SU-DHL-6 (cell line): ENCODE data around the gene IL36A.

Experiments used
- H2AFZ ChIP-seq: fragments of 200-600 bp; sonication (generic); 2 replicates; pipeline ENCODE4 v1.6.1; 2014; ENCODE audit warnings: low read depth, mild to moderate bottlenecking, moderate library complexity, mixed read lengths, antibody characterized with exemption, low read length; ENCODE audit not compliant: severe bottlenecking
- H3F3A ChIP-seq: fragments of 200-600 bp; shearing (Covaris generic); 2 replicates; pipeline ENCODE4 v1.6.0; 2016; ENCODE audit warnings: antibody characterized with exemption, mild to moderate bottlenecking; ENCODE audit not compliant: insufficient read depth
- H3K27ac ChIP-seq: fragments of 200-600 bp; sonication (generic); 2 replicates; pipeline ENCODE4 v1.5.1; 2016; ENCODE audit warnings: low read depth, mild to moderate bottlenecking, low read length, moderate library complexity, mixed read lengths
- H3K27me3 ChIP-seq: fragments of 200-600 bp; sonication (generic), shearing (Covaris generic); 2 replicates; pipeline ENCODE4 v1.6.0; 2014; ENCODE audit warnings: mild to moderate bottlenecking, low read length
- H3K36me3 ChIP-seq: fragments of 200-600 bp; sonication (generic); 2 replicates; pipeline ENCODE4 v1.6.1; 2014; ENCODE audit warnings: mild to moderate bottlenecking, low read length, mixed read lengths
- H3K4me2 ChIP-seq: fragments of 300-600, 200-600 bp; shearing (Covaris generic), sonication (generic); 2 replicates; pipeline ENCODE4 v1.6.0; 2014; ENCODE audit warnings: low read length, low read depth, mild to moderate bottlenecking; ENCODE audit not compliant: poor library complexity, severe bottlenecking
- H3K4me3 ChIP-seq: fragments of 200-600 bp; sonication (generic); 2 replicates; pipeline ENCODE4 v1.5.1; 2014; ENCODE audit warnings: antibody characterized with exemption, low read length, mild to moderate bottlenecking, mixed read lengths; ENCODE audit not compliant: insufficient read depth, poor library complexity, severe bottlenecking
- H3K79me2 ChIP-seq: fragments of 200-600 bp; sonication (generic); 2 replicates; pipeline ENCODE4 v1.6.1; 2014; ENCODE audit warnings: mild to moderate bottlenecking, low read length, moderate library complexity; ENCODE audit not compliant: insufficient read depth
- H3K9ac ChIP-seq: fragments of 200-600 bp; sonication (generic); 2 replicates; pipeline ENCODE4 v1.7.0; 2014; ENCODE audit warnings: mild to moderate bottlenecking, low read length
- H3K9me2 ChIP-seq: fragments of 200-600 bp; sonication (generic); replicated peaks from 2 replicates; pipeline ENCODE4 v1.6.1; 2014; ENCODE audit warnings: low read length; ENCODE audit not compliant: insufficient read depth
- H3K9me3 ChIP-seq: fragments of 200-600 bp; sonication (generic); 2 replicates; pipeline ENCODE4 v1.6.1; 2014; ENCODE audit warnings: low read length, mixed read lengths; ENCODE audit not compliant: insufficient read depth
- H4K20me1 ChIP-seq: fragments of 200-600 bp; sonication (generic); 2 replicates; pipeline ENCODE4 v1.6.1; 2014; ENCODE audit warnings: low read depth, mild to moderate bottlenecking, antibody characterized with exemption, low read length, moderate library complexity, mixed read lengths
- CTCF ChIP-seq: fragments of 200-600 bp; sonication (generic); IDR thresholded peaks from one replicate; pipeline ENCODE4 v1.5.1; 2017; ENCODE audit warnings: antibody characterized with exemption, mild to moderate bottlenecking, low read length, moderate library complexity; ENCODE audit not compliant: insufficient read depth, poor library complexity, severe bottlenecking
- EZH2phosphoT487 ChIP-seq: fragments of 200-600 bp; sonication (generic), shearing (Covaris generic); conservative IDR thresholded peaks from 2 replicates; pipeline ENCODE4 v1.6.1; 2018; ENCODE audit warnings: mild to moderate bottlenecking, antibody characterized with exemption, low read length, moderate library complexity, mixed read lengths

IL36A gene

DNA sequence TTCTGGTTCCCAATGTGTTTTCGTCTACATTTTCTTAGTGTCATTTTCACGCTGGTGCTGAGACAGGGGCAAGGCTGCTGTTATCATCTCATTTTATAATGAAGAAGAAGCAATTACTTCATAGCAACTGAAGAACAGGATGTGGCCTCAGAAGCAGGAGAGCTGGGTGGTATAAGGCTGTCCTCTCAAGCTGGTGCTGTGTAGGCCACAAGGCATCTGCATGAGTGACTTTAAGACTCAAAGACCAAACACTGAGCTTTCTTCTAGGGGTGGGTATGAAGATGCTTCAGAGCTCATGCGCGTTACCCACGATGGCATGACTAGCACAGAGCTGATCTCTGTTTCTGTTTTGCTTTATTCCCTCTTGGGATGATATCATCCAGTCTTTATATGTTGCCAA is 20.2 kb upstream of the IL36A start:
- H3K27me3 ChIP-seq, result no peaks in the 10 kb centered on the region
- H3K9me3 ChIP-seq, result peaks cover 5% of the 10 kb centered on the region; the same call in 1 of the 2 replicates
- no peak for TF ChIP-seq EZH2phosphoT487
- H3K9ac ChIP-seq, result no peak overlapping the region
- no peaks in the 10 kb centered on the region for H3F3A ChIP-seq
- no peak overlapping the region for H3K4me2 ChIP-seq
- H3K4me3 ChIP-seq, result no peak overlapping the region
- H3K36me3 ChIP-seq, result no peaks in the 10 kb centered on the region
- no peaks in the 10 kb centered on the region for H3K79me2 ChIP-seq
- no peaks in the 10 kb centered on the region for H3K9me2 ChIP-seq
- no peaks in the 10 kb centered on the region for H4K20me1 ChIP-seq
- H2AFZ ChIP-seq, result no peak overlapping the region
- no peak overlapping the region for H3K27ac ChIP-seq

DNA sequence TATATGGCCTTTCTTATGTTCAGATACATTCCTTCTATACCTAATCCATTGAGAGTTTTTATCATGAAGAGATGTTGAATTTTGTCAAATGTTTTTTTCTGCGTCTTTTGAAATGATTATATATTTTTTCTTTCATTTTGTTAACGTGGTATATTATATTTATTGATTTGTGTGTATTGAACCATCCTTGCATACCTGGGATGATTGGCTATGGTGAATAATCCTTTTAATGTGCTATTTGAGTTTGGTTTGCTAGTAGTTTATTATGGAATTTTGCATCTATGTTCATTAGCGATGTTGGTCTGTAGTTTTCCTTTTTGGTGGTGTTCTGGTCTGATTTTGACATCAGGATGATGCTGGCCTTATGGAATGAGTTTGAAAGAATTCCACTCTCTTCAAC is 15.6 kb upstream of the IL36A start:
- no peak overlapping the region for H3K4me3 ChIP-seq
- H3K4me2 ChIP-seq, result no peak overlapping the region
- H3F3A ChIP-seq, result no peaks in the 10 kb centered on the region
- peaks cover 8% of the 10 kb centered on the region; the same call in 1 of the 2 replicates for H3K27me3 ChIP-seq
- H2AFZ ChIP-seq, result no peak overlapping the region
- no peak overlapping the region for H3K27ac ChIP-seq
- no peaks in the 10 kb centered on the region for H4K20me1 ChIP-seq
- H3K36me3 ChIP-seq, result no peaks in the 10 kb centered on the region
- TF ChIP-seq EZH2phosphoT487, result no peak
- TF ChIP-seq CTCF, result no peak
- peaks cover 5% of the 10 kb centered on the region; the same call in 1 of the 2 replicates for H3K9me3 ChIP-seq
- H3K9ac ChIP-seq, result no peak overlapping the region
- H3K9me2 ChIP-seq, result no peaks in the 10 kb centered on the region
- H3K79me2 ChIP-seq, result no peaks in the 10 kb centered on the region

DNA sequence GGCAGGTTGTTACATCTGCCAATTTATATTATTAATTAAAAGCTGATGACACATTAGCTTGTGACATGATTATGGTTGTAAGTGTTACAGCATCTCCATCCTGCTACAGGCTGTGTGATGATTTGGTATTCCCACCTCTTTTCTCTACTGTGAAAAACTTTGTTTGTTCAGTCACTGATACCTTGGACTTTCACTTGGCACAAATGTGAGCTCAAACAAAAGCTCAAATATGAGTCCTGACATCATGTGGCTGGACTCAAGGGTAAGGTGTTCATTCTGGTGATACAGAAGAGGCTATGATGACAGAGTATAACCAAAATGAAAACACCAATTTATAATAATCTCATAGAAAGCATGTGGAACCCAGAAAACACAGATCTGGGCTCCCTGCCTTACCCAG is 11.4 kb upstream of the IL36A start:
- H3K79me2 ChIP-seq, result no peaks in the 10 kb centered on the region
- no peak overlapping the region for H3K4me3 ChIP-seq
- no peaks in the 10 kb centered on the region for H3K36me3 ChIP-seq
- no peak overlapping the region for H3K4me2 ChIP-seq
- H3K27me3 ChIP-seq, result peaks cover 8% of the 10 kb centered on the region; the same call in 1 of the 2 replicates
- H3K9me3 ChIP-seq, result no peaks in the 10 kb centered on the region
- no peaks in the 10 kb centered on the region for H3F3A ChIP-seq
- H3K9ac ChIP-seq, result no peak overlapping the region
- TF ChIP-seq EZH2phosphoT487 (no peak), CTCF (no peak)
- no peak overlapping the region for H2AFZ ChIP-seq
- H3K9me2 ChIP-seq, result no peaks in the 10 kb centered on the region
- no peak overlapping the region for H3K27ac ChIP-seq
- H4K20me1 ChIP-seq, result no peaks in the 10 kb centered on the region

DNA sequence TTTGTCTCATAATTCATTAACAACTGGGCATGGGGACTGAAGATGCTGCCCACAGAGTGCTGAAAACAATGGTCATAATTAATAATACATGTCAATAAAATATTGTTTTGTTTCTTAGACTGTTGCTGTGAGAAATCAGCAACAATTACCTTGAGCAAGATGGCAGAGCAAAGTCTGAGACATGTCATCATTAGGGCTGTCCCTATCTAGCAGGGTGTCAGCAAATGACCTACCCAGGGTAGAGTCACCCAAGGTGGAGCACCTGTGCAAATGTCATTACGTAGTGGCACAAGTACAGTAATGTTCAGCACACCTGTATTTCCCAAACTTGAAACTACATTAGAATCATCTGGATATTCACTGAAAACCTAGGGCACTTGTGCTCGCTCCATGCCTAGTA is 10.6 kb upstream of the IL36A start:
- TF ChIP-seq CTCF (no peak), EZH2phosphoT487 (no peak)
- H4K20me1 ChIP-seq, result no peaks in the 10 kb centered on the region
- no peak overlapping the region for H3K27ac ChIP-seq
- no peaks in the 10 kb centered on the region for H3K9me2 ChIP-seq
- H3F3A ChIP-seq, result no peaks in the 10 kb centered on the region
- no peak overlapping the region for H2AFZ ChIP-seq
- H3K9ac ChIP-seq, result no peak overlapping the region
- no peaks in the 10 kb centered on the region for H3K79me2 ChIP-seq
- no peak overlapping the region for H3K4me3 ChIP-seq
- H3K36me3 ChIP-seq, result no peaks in the 10 kb centered on the region
- peaks cover 8% of the 10 kb centered on the region; the same call in 1 of the 2 replicates for H3K27me3 ChIP-seq
- peaks cover 2% of the 10 kb centered on the region; the same call in 1 of the 2 replicates for H3K9me3 ChIP-seq
- no peak overlapping the region for H3K4me2 ChIP-seq
